Measurements from ENCODE around the gene ERP27.

Gene ERP27

DNA sequence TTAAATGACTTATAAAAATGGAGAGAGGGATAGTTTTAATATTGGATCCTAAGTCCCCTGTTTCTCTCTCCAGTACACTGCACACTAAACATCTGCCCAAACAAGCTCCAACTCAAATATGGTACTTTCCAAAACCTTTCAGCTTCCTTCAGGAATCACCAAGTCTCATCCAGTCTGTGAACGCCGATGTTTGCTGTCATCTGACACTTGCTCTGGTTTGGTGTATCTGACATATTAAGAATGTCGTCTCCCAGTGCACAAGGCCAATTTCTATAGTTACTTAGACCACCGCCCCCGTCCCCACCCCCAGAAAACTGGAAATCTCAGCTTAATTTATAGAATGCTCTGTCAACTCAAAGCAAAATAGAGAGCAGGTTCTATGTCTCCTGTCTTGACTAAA is 47.6 kb downstream of the ERP27 start:
- H3K4me3 ChIP-seq (ENCODE audit: low read depth, low read length), result no peak overlapping the region
- TF ChIP-seq, protein P1, sequence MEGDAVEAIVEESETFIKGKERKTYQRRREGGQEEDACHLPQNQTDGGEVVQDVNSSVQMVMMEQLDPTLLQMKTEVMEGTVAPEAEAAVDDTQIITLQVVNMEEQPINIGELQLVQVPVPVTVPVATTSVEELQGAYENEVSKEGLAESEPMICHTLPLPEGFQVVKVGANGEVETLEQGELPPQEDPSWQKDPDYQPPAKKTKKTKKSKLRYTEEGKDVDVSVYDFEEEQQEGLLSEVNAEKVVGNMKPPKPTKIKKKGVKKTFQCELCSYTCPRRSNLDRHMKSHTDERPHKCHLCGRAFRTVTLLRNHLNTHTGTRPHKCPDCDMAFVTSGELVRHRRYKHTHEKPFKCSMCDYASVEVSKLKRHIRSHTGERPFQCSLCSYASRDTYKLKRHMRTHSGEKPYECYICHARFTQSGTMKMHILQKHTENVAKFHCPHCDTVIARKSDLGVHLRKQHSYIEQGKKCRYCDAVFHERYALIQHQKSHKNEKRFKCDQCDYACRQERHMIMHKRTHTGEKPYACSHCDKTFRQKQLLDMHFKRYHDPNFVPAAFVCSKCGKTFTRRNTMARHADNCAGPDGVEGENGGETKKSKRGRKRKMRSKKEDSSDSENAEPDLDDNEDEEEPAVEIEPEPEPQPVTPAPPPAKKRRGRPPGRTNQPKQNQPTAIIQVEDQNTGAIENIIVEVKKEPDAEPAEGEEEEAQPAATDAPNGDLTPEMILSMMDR (IDR thresholded peaks at IDR 0.05; ENCODE audit: borderline replicate concordance, insufficient read depth, low read depth, low read length), result no peak

DNA sequence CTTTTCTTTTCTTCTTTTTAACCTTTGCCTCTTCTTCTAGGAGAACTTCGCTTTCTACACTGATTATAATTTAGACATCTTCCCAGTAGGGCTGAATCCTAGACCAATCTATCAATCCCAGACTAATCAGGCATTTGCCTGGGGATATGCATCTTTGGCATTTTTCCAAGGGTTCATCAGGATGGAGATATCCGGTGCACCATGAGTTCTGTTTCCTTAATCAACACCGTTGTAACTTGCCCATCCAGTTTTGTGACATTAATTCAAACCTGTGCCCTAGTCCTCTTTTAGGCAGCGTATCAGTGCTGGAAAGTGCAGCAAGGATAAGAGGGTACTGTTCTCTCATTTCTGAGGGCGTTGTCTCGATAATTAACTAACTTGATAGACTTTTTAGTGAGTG is 52.1 kb downstream of the ERP27 start:
- TF ChIP-seq, protein P1 (IDR thresholded peaks at IDR 0.05; ENCODE audit: borderline replicate concordance, insufficient read depth, low read depth, low read length), result no peak
- no peak overlapping the region for H3K4me3 ChIP-seq (ENCODE audit: low read depth, low read length)

DNA sequence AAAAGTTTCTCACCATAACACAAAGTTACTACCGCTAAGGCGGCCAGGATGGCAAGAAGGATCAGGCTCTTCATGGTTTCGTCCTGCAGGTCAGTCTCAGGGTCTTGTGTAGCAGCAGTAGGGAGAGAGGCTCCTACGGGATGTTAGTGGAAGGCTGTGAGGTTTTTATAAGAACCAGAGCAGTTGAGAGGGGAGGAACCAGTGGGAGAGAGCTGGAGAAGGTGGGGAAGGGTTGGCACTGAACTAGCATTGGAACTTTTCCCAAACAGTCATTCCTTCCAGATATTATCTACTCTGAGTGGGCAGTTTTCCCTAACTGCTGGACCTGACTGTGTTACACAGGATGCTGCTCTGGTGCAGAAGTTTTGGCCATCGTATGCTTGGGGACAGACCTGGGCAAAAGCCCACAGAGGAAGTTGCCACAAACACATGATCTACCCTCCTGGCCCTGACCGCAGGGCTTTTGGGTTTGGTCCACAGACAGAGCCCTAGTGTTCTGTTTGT is 52.6 kb downstream of the ERP27 start, which contains the start of gene MGP:
TSS of gene MGP (minus strand) at position 137 of the 504 bp plus-strand sequence. CDS start at position 74, 63 bp downstream.
- H3K4me3 ChIP-seq (ENCODE audit: low read depth, low read length), result no peak within 1 kb of the TSS
- TF ChIP-seq, protein P1 (IDR thresholded peaks at IDR 0.05; ENCODE audit: borderline replicate concordance, insufficient read depth, low read depth, low read length), result no peak

DNA sequence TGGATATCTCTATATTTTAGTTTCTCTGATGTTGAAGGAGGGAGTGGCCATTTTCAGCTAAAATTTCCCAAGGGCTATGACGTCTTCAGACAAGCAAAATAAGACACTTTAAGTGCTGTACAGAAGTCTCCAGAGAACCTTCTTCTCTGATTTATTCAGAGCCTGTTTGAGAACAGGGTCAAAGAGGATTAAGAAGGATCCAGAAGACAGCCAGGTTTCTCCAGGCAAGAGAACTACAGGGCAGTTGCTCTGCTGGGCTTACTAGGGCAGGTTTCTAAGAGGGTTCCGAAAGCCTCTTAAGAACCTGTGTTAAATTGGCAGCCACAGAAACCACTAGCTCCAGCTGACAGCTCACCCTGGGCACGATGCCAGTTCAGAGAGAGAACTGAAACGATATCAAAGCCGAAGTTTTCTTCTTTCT is 53.9 kb downstream of the ERP27 start:
- TF ChIP-seq, protein P1 (IDR thresholded peaks at IDR 0.05; ENCODE audit: borderline replicate concordance, insufficient read depth, low read depth, low read length), result no peak
- no peak overlapping the region for H3K4me3 ChIP-seq (ENCODE audit: low read depth, low read length)

DNA sequence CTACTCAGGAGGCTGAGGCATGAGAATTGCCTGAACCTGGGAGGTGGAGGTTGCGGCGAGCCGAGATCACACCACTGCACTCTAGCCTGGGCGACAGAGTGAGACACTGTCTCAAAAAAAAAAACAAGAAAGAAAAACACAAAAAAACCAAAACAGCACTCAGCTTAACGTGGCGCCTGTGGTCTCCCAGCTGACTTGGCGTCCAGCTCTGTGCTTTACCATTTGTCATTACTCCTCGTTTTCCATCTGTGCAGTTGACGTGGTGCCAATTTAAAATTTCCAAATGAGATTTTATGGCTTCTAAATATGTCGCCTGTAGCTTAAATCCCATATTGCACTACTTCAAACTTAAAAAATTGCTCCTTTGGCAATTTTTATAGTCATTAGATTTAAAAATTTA is 54.7 kb downstream of the ERP27 start:
- H3K4me3 ChIP-seq (ENCODE audit: low read depth, low read length), result no peak overlapping the region
- TF ChIP-seq, protein P1 (IDR thresholded peaks at IDR 0.05; ENCODE audit: borderline replicate concordance, insufficient read depth, low read depth, low read length), result no peak

DNA sequence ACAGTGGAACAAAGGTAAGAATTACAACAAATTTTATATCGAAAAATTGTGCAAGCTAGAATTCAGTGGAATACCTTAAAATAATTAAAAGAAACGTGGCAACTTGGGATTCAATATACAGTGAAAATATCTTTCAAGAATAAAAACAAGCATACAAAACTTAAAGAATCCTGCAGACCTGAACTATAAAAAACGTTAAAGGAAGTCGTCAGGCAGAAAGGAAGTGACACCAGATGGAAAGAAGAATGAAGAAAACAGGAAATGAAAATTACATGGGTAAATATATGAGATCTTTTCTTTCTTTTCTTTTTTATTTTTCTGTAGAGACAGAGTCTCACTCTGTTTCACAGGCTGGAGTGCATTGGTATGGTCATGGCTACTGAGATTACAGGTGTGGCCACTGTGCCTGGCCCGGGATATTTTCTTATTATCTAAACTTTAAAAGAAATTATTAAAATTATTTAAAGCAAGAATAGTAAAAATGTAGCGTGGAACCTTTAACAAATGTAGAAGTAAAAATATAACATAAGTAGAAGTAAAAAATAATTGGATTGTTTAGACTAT is 57.4 kb downstream of the ERP27 start:
- H3K4me3 ChIP-seq (ENCODE audit: low read depth, low read length), result no peak overlapping the region
- TF ChIP-seq, protein P1 (IDR thresholded peaks at IDR 0.05; ENCODE audit: borderline replicate concordance, insufficient read depth, low read depth, low read length), result no peak

DNA sequence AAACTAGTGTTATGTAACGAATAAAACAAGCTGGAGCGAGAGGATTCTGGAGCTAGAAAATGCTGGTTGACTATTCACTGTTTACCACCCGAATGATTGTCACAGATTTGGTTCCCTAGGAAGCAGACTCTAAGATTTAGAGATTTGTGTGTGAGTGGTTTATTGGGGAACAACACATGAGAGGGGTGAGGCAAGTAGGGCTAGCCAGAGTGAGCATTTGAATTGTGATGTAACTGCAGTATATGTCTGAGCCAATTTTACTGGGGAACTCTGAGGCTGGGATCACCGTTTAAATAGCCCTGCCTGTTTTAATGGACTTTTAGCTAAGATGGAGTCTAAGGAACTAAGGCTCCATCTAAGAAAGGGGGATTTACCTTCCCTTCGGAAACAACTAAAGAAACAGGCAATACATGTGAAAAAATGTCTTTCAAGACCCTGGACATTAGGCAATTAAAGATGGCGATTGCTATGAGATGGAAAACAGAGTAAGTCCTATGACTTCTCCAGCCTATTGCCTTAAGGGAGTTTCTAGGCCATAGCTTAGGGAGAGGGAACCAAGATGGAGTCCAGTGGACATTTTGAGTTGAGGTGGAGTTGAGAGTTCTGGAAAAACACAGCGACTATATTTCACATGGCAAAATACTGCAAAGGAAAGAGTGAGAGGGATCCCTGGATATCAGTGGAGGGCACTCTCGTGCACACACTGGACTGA is 59.0 kb downstream of the ERP27 start:
- no peak overlapping the region for H3K4me3 ChIP-seq (ENCODE audit: low read depth, low read length)
- TF ChIP-seq, protein P1 (IDR thresholded peaks at IDR 0.05; ENCODE audit: borderline replicate concordance, insufficient read depth, low read depth, low read length), result no peak

Data from GM12875 (cell line).